ENCODE results near the gene MYO7B. TPM values are rescaled to one million over a fixed set of nuclear protein-coding genes. Genes with fewer than 3 reads are reported as not detected.

MYO7B gene
- total RNA-seq, 6 donors from 2014 or later = 1.2 to 6.1 (median 3.1) TPM

DNA sequence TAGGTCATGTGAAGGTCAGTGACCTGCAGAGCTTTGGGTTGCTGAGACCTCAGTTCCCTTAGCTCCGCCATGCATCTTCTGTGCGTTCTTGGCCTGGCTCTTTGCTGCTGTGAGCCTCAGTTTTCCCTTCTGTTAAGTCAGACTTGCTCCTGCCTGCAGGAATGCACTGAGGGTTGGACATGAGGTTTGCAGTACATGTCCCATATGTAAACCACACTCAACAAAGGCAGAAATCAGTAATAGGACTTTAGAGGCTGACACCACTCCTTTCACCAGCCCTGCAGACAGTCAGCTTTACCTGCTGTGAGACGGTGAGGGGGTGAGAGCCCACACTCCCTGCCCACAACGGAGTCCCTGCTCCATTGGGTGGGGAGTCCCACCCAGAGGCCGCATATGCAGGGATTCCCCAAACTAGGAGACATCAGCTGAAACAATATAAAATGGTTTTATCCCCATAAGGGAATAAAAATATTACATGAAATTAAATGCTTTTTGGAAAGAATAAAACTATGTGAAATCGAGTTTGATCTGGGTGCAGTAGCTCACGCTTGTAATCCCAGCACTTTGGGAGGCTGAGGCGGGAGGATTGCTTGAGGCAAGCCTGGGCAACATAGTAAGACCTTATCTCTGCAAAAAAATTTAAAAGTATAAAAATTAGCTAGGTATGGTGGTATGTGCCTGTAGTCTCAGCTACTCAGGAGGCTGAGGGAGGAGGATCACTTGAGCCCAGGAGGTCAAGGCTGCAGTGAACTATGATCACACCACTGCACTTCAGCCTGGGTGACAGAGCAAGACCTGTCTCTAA, 55.1 kb downstream of the MYO7B start:
- no peak for TF ChIP-seq POLR2AphosphoS5 (IDR thresholded peaks at IDR 0.05)
- no peak for TF ChIP-seq EP300 (IDR thresholded peaks at IDR 0.05)
- no peak for TF ChIP-seq POLR2A (IDR thresholded peaks at IDR 0.05)
- no peak for TF ChIP-seq CTCF (IDR thresholded peaks at IDR 0.05)
- WGBS, 2 donors = 95 to 96% methylated on average over 8 of the region's 8 CpGs
- H3K27ac ChIP-seq = no peak overlapping the region
- no peaks in the 10 kb centered on the region for H3K27me3 ChIP-seq
- ATAC-seq (ENCODE audit: low FRiP score in 2 of 2) (no peak), DNase-seq (peak in 1 of 2 donors; percentile 11)
- H3K4me3 ChIP-seq = no peak overlapping the region
- H3K4me1 ChIP-seq = peaks cover 0 to 3% (median 0%) of the 10 kb centered on the region in 4 donors
- H3K36me3 ChIP-seq = no peaks in the 10 kb centered on the region
- no peaks in the 10 kb centered on the region for H3K9me3 ChIP-seq

DNA sequence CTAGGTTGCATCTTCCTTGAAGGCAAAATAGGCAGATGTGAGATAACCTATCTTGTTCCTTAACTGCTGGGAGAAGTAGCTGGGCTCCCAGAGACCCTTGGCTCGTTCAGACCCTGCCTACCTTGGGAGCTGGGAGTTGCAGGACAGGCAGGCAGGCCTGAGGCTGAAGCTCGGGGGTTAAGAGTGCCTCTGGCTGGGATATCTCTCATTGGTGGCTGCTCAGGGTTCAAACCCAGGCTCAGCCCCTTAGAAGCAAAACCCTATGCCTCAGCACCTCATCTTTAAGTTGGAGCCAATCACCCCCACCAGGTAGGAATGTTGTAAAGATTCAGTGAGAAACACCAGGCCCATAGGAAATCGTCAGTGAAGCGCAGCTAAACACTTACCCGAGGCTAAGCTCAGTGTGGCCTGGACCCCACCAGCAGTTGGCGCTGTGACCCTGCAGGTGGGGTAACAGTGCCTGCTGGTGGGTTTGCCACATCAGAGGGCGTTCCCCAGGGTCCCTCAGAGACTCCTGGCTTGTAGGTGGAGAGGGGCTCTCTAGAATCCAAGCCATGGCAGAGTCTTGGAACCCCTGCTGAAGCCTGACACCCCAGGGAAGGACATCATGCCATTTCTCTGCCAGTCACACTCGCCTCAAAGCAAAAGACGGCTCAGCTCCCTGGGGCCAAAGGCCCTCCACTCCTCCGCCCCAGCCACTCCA, 55.9 kb downstream of the MYO7B start:
- peak; percentile 78 to 84 for ATAC-seq (ENCODE audit: low FRiP score in 2 of 2)
- no peak for TF ChIP-seq EP300 (IDR thresholded peaks at IDR 0.05)
- peak; percentile 71 to 87 (median 82) for TF ChIP-seq CTCF (IDR thresholded peaks at IDR 0.05)
- peaks cover 0 to 3% (median 0%) of the 10 kb centered on the region in 4 donors for H3K4me1 ChIP-seq

GRCh38 chr2:127592761-127593227, 57.3 kb downstream of the MYO7B start:
- DNase-seq (peak in 1 of 2 donors; percentile 80), ATAC-seq (ENCODE audit: low FRiP score in 2 of 2) (no peak)
- TF ChIP-seq EP300 (IDR thresholded peaks at IDR 0.05) = no peak
- no peak for TF ChIP-seq CTCF (IDR thresholded peaks at IDR 0.05)
- no peak for TF ChIP-seq POLR2AphosphoS5 (IDR thresholded peaks at IDR 0.05)
- TF ChIP-seq POLR2A (IDR thresholded peaks at IDR 0.05) = no peak
- H3K27ac ChIP-seq = no peak overlapping the region
- H3K4me1 ChIP-seq = peaks cover 0 to 3% (median 0%) of the 10 kb centered on the region in 4 donors
- 94 to 96% methylated on average over 16 to 36 of the region's 37 CpGs for WGBS, 2 donors
- no peaks in the 10 kb centered on the region for H3K9me3 ChIP-seq
- no peaks in the 10 kb centered on the region for H3K27me3 ChIP-seq
- no peak overlapping the region for H3K4me3 ChIP-seq
- H3K36me3 ChIP-seq = no peaks in the 10 kb centered on the region

More for the DNA sequence above, 55.9 kb downstream of the MYO7B start:
- Histone ChIP-seq H3K4me3 (no peak overlapping the region), H3K9me3 (no peaks in the 10 kb centered on the region), H3K27me3 (no peaks in the 10 kb centered on the region), H3K27ac (no peak overlapping the region), H3K36me3 (no peaks in the 10 kb centered on the region)
- WGBS, 2 donors = 43 to 56% methylated on average over 9 to 10 of the region's 10 CpGs
- peak; percentile 62 to 67 for DNase-seq

DNA sequence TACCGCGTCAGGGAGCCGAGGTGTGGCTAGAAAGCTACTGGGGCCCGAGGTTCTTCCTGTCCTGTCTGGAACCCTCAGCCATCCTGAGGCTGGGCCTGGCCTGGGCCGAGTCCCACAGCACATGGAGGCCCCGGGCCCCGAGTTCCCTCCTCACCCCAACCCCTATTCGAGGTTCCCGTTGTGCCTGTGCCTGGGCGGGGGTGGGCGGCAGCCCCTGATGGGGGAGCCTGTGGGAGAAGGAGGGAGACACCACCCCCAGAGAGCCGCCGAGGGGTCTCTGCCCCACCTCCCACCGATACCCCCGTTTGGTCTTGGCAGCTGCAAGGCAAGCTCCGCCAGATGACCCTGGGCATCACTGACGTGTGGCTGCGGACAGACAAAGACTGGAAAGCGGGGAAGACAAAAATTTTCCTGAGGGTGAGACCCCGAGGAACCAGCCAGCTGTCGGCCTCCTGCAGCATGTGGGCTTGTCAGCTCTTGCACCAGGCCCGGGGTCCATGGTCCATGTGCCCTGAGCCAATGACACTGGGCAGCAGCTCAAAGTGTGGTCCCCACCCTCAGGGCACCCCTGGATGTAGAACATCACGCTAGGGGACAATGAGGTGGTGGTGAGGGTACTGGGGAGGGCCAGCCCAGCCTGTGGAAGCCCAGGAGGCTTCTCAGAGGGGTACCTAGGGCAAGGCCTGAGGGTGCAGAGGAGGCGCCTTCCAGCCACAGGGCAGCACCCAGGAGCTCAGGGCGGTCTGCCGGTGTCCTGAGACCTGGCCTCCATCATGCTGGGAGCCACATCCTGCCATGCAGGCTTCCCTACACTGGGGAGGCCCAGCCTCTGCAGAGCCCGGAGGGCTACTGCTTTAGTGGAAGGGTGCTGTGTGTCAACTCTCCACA, 58.0 kb downstream of the MYO7B start:
- no peak overlapping the region for H3K4me3 ChIP-seq
- no peak overlapping the region for H3K27ac ChIP-seq
- TF ChIP-seq CTCF (IDR thresholded peaks at IDR 0.05) (no peak), EP300 (IDR thresholded peaks at IDR 0.05) (no peak), POLR2AphosphoS5 (IDR thresholded peaks at IDR 0.05) (no peak), POLR2A (IDR thresholded peaks at IDR 0.05) (no peak)
- no peaks in the 10 kb centered on the region for H3K9me3 ChIP-seq
- H3K36me3 ChIP-seq = no peaks in the 10 kb centered on the region
- DNase-seq (peak in 1 of 2 donors; percentile 71), ATAC-seq (ENCODE audit: low FRiP score in 2 of 2) (peak in 1 of 2 donors; percentile 34)
- 86 to 94% methylated on average over 18 to 22 of the region's 27 CpGs for WGBS, 2 donors
- H3K4me1 ChIP-seq = peaks cover 0 to 3% (median 0%) of the 10 kb centered on the region in 4 donors
- no peaks in the 10 kb centered on the region for H3K27me3 ChIP-seq

Data from upper lobe of left lung (tissue), 6 donors.